Sigmoid colon (tissue), 7 donors: ENCODE measurements around the gene NRP2. TPM values are rescaled to one million over a fixed set of nuclear protein-coding genes. Genes with fewer than 3 reads are reported as not detected.

ENCODE experiments used
- DNase-seq: peaks from one replicate; pipeline ENCODE4 v3.0.0-alpha.2; 2019
- H3K27ac ChIP-seq, 4 donors: fragments of 200-600 bp; sonication (generic); one replicate each; pipeline ENCODE4 v1.5.1; 2016 to 2019; ENCODE audit warnings: mild to moderate bottlenecking in 1 of 4
- H3K27me3 ChIP-seq, 3 donors: fragments of 200-600 bp; sonication (generic); one replicate each; pipeline ENCODE4 v1.5.1; 2019; ENCODE audit warnings: mild to moderate bottlenecking in 1 of 3
- H3K36me3 ChIP-seq, 4 donors: fragments of 200-600 bp; sonication (generic); one replicate each; pipeline ENCODE4 v1.5.1; 2016 to 2019
- H3K4me1 ChIP-seq, 4 donors: fragments of 200-600 bp; sonication (generic); one replicate each; pipeline ENCODE4 v1.5.1; 2017 to 2019
- H3K4me3 ChIP-seq, 4 donors: fragments of 200-600 bp; sonication (generic); one replicate each; pipeline ENCODE4 v1.5.1; 2017 to 2019; ENCODE audit warnings: mild to moderate bottlenecking in 2 of 4, moderate library complexity in 1 of 4
- H3K9me3 ChIP-seq, 4 donors: fragments of 200-600 bp in 3 of 4; sonication (generic) in 3 of 4; one replicate each; pipeline versions ENCODE4 v1.5.1 to v1.6.1; 2013 to 2019
- CTCF ChIP-seq, 4 experiments: fragments of 450-650 bp in 3 of 4; fragments of 200-600 bp in 1 of 4; IDR thresholded peaks; one replicate each; pipeline ENCODE4 v1.5.1; 2016 to 2019; ENCODE audit warnings: antibody characterized with exemption in 4 of 4, mild to moderate bottlenecking in 3 of 4, moderate library complexity in 2 of 4
- EP300 ChIP-seq, 4 donors: sonication (generic); formaldehyde crosslinking; IDR thresholded peaks; one replicate each; pipeline ENCODE4 v1.6.1; 2017; ENCODE audit warnings: antibody characterized with exemption in 4 of 4
- POLR2A ChIP-seq, 2 donors: fragments of 450-650 bp; IDR thresholded peaks; one replicate each; pipeline ENCODE4 v1.6.1; 2016; ENCODE audit warnings: antibody characterized with exemption in 2 of 2, mild to moderate bottlenecking in 2 of 2, moderate library complexity in 2 of 2
- POLR2AphosphoS5 ChIP-seq, 4 donors: sonication (generic); formaldehyde crosslinking; IDR thresholded peaks; one replicate each; pipeline ENCODE4 v1.6.1; 2017; ENCODE audit warnings: antibody characterized with exemption in 4 of 4
- WGBS, 2 donors: extraction: QIAGEN DNeasy Blood & Tissue Kit; methylation state at CpG; one replicate each; pipeline ENCODE4 v1.1.7; 2013; 5-methylcytosine and 5-hydroxymethylcytosine counted together
- intact Hi-C: fragments of 100-400 bp; cut with DNase I; formaldehyde crosslinking; loops from one replicate; pipeline ENCODE4 v1.15.1; 2023
- polyA plus RNA-seq, 3 donors: library from polyadenylated mRNA; stranded (reverse); fragments of 200-250 nt; gene quantifications; one replicate each; pipeline ENCODE4 v1.2.3, GENCODE V29; 2013
- total RNA-seq, 4 donors: library from RNA; depleted of rRNA; stranded (reverse); fragments of >200 nt; gene quantifications; one replicate each; pipeline ENCODE4 v1.1.0, GENCODE V29; 2016
- donor health status: healthy with polysubstance abuse.
- donor health status: Bipolar disorder and iron deficiency.
- donor health status: healthy.

NRP2 gene
- total and polyA plus RNA-seq, 7 donors: 2.5 to 348 (median 207) TPM

- Histone ChIP-seq H3K4me1 (peaks cover 0 to 100% (median 97%) of the 10 kb centered on the region in 4 donors), H3K27ac (peak overlapping the region; percentile 94 to 99 (median 96)), H3K9me3 (no peaks in the 10 kb centered on the region), H3K36me3 (peaks cover 0 to 6% (median 0%) of the 10 kb centered on the region in 4 donors), H3K27me3 (no peaks in the 10 kb centered on the region), H3K4me3 (peak overlapping the region in 2 of 4 donors; percentile 3 to 11)
- intact Hi-C loops: no loop called here
- TF ChIP-seq CTCF (IDR thresholded peaks at IDR 0.05): no peak
- peak in 3 of 4 donors; percentile 34 to 72 (median 62) for TF ChIP-seq POLR2AphosphoS5 (IDR thresholded peaks at IDR 0.05)
- TF ChIP-seq EP300 (IDR thresholded peaks at IDR 0.05): no peak
- TF ChIP-seq POLR2A (IDR thresholded peaks at IDR 0.05): no peak
- WGBS, 2 donors: 75 to 88% methylated on average over 3 of the region's 3 CpGs
- DNase-seq: no peak
Measured at GRCh38 chr2:205692104-205692503, 9.8 kb downstream of the NRP2 start.

GRCh38 chr2:205694256-205694655, 12.0 kb downstream of the NRP2 start:
- intact Hi-C loops: no loop called here
- Histone ChIP-seq H3K27me3 (no peaks in the 10 kb centered on the region), H3K4me1 (peaks cover 0 to 100% (median 97%) of the 10 kb centered on the region in 4 donors), H3K36me3 (peaks cover 0 to 18% (median 9%) of the 10 kb centered on the region in 4 donors), H3K4me3 (no peak overlapping the region), H3K9me3 (no peaks in the 10 kb centered on the region), H3K27ac (peak overlapping the region; percentile 94 to 99 (median 96))
- WGBS, 2 donors: 94 to 95% methylated on average over 2 of the region's 2 CpGs
- TF ChIP-seq CTCF (IDR thresholded peaks at IDR 0.05) (no peak), EP300 (IDR thresholded peaks at IDR 0.05) (no peak), POLR2AphosphoS5 (IDR thresholded peaks at IDR 0.05) (no peak), POLR2A (IDR thresholded peaks at IDR 0.05) (no peak)
- DNase-seq: no peak

- peaks cover 0 to 100% (median 99%) of the 10 kb centered on the region in 4 donors for H3K4me1 ChIP-seq
- no peaks in the 10 kb centered on the region for H3K27me3 ChIP-seq
- DNase-seq: peak; percentile 60
- TF ChIP-seq CTCF (IDR thresholded peaks at IDR 0.05): no peak
- TF ChIP-seq EP300 (IDR thresholded peaks at IDR 0.05): no peak
- TF ChIP-seq POLR2A (IDR thresholded peaks at IDR 0.05): no peak
- TF ChIP-seq POLR2AphosphoS5 (IDR thresholded peaks at IDR 0.05): peak in 1 of 4 donors; percentile 12
- no peaks in the 10 kb centered on the region for H3K9me3 ChIP-seq
- 72 to 78% methylated on average over 3 of the region's 3 CpGs for WGBS, 2 donors
- H3K36me3 ChIP-seq: peaks cover 0 to 16% (median 10%) of the 10 kb centered on the region in 4 donors
- intact Hi-C loops: loop anchor here (5.0 kb wide), 1 partner anchor 192 kb away; no protein-coding TSS in a partner anchor
- H3K4me3 ChIP-seq: peak overlapping the region in 2 of 4 donors; percentile 8 to 12
- H3K27ac ChIP-seq: peak overlapping the region; percentile 94 to 99 (median 96)
Measured at GRCh38 chr2:205695460-205695991, 13.2 kb downstream of the NRP2 start.

- Histone ChIP-seq H3K27ac (peak overlapping the region; percentile 94 to 99 (median 96)), H3K36me3 (peaks cover 0 to 23% (median 11%) of the 10 kb centered on the region in 4 donors), H3K9me3 (no peaks in the 10 kb centered on the region), H3K4me3 (peak overlapping the region in 2 of 4 donors; percentile 8 to 12), H3K4me1 (peaks cover 0 to 100% (median 99%) of the 10 kb centered on the region in 4 donors), H3K27me3 (no peaks in the 10 kb centered on the region)
- TF ChIP-seq CTCF (IDR thresholded peaks at IDR 0.05) (peak in 3 of 4 experiments; percentile 21 to 39 (median 29)), POLR2A (IDR thresholded peaks at IDR 0.05) (peak in 1 of 2 donors; percentile 2), POLR2AphosphoS5 (IDR thresholded peaks at IDR 0.05) (peak in 3 of 4 donors; percentile 9 to 47 (median 23)), EP300 (IDR thresholded peaks at IDR 0.05) (no peak)
- DNase-seq: peak; percentile 82
- 89% methylated on average over 11 of the region's 11 CpGs for WGBS, 2 donors
- intact Hi-C loops: loop anchor here (5.0 kb wide), 1 partner anchor 191 kb away; no protein-coding TSS in a partner anchor
Measured at GRCh38 chr2:205696331-205696926, 14.1 kb downstream of the NRP2 start.
